ENCODE data around the gene GPR137. TPM values are rescaled to one million over a fixed set of nuclear protein-coding genes. Genes with fewer than 3 reads are reported as not detected.

GPR137 gene
- total RNA-seq, 1 donor: 10.8 TPM

DNA sequence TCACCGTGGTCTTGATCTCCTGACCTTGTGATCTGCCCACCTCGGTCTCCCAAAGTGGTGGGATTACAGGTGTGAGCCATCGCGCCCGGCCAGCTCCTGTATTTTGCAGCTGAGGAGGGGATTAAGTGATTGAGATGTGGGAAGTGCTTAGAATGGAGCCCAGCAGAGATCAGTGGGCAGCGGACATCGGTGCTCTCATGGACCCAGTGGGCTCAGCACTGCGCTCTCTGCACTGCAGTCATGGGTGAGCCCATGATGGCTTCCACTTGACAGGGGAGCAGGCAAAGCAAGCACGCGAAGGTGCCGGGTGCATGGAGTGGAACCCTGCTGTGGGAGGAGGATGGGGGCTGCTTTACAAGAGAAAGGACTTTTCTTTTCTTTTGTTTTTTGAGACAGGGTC, 45.2 kb downstream of the GPR137 start:
- no peak for DNase-seq (ENCODE audit: low read depth)
- H3K4me3 ChIP-seq (ENCODE audit: low read depth, low read length): no peak overlapping the region
- TF ChIP-seq, protein P1, sequence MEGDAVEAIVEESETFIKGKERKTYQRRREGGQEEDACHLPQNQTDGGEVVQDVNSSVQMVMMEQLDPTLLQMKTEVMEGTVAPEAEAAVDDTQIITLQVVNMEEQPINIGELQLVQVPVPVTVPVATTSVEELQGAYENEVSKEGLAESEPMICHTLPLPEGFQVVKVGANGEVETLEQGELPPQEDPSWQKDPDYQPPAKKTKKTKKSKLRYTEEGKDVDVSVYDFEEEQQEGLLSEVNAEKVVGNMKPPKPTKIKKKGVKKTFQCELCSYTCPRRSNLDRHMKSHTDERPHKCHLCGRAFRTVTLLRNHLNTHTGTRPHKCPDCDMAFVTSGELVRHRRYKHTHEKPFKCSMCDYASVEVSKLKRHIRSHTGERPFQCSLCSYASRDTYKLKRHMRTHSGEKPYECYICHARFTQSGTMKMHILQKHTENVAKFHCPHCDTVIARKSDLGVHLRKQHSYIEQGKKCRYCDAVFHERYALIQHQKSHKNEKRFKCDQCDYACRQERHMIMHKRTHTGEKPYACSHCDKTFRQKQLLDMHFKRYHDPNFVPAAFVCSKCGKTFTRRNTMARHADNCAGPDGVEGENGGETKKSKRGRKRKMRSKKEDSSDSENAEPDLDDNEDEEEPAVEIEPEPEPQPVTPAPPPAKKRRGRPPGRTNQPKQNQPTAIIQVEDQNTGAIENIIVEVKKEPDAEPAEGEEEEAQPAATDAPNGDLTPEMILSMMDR (IDR thresholded peaks at IDR 0.05; ENCODE audit: insufficient read depth, low read depth, low read length): no peak

GRCh38 chr11:64331569-64332371, 46.1 kb downstream of the GPR137 start:
- TF ChIP-seq, protein P1 (IDR thresholded peaks at IDR 0.05; ENCODE audit: insufficient read depth, low read depth, low read length): peak; percentile 78
- peak; percentile 91 for DNase-seq (ENCODE audit: low read depth)
- no peak overlapping the region for H3K4me3 ChIP-seq (ENCODE audit: low read depth, low read length)

DNA sequence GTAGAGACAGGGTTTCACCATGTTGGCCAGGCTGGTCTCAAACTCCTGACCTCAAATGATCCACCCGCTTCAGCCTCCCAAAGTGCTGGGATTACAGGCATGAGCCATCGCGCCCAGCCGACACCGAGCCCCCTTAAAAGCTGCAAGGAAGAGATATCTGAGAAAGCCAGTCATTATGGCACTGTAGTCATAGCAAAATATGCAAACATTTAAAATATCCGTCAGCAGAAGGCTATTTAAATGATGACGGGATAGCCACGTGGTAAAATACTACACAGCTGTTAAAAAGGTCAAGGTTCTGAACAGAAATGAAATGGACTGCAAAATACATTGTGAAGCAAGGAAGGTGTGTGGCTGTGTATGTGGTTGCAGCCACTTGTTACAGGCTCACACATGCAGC, 47.9 kb downstream of the GPR137 start:
- TF ChIP-seq, protein P1 (IDR thresholded peaks at IDR 0.05; ENCODE audit: insufficient read depth, low read depth, low read length): no peak
- no peak for DNase-seq (ENCODE audit: low read depth)
- no peak overlapping the region for H3K4me3 ChIP-seq (ENCODE audit: low read depth, low read length)

- TF ChIP-seq, protein P1 (IDR thresholded peaks at IDR 0.05; ENCODE audit: insufficient read depth, low read depth, low read length): no peak
- peak; percentile 86 for DNase-seq (ENCODE audit: low read depth)
- no peak overlapping the region for H3K4me3 ChIP-seq (ENCODE audit: low read depth, low read length)
Measured at GRCh38 chr11:64334764-64335735, 49.4 kb downstream of the GPR137 start.

DNA sequence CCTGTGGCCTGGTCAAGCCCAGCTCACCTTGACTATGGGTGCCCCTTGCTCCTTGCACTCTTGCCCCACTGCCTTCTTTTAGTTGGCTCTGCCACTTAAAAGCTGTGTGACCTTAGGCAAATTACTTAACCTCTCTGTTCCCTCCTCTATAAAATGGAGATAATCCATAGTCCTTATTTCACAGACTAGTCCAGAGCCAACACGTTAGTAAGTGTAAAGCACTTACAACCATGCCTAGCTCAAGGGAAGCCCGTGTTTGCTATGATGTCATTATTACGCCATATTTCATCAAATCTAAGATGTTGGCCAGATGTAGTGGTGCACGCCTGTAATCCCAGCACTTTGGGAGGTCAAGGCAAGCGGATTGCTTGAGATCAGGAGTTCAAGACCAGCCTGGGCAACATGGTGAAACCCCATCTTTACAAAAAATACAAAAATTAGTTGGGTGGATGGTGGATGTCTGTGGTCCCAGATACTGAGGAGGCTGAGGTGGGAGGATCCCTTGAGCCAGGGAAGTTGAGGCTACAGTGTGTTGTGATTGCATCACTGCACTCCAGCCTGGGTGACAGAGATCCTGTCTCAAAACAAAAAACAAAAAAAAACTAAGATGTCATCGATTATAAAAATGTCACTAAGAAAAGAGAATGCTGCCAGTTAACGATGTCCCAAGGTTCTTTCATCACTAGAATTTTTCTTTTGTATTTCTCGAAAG, 52.0 kb downstream of the GPR137 start:
- peak; percentile 42 for DNase-seq (ENCODE audit: low read depth)
- TF ChIP-seq, protein P1 (IDR thresholded peaks at IDR 0.05; ENCODE audit: insufficient read depth, low read depth, low read length): no peak

DNA sequence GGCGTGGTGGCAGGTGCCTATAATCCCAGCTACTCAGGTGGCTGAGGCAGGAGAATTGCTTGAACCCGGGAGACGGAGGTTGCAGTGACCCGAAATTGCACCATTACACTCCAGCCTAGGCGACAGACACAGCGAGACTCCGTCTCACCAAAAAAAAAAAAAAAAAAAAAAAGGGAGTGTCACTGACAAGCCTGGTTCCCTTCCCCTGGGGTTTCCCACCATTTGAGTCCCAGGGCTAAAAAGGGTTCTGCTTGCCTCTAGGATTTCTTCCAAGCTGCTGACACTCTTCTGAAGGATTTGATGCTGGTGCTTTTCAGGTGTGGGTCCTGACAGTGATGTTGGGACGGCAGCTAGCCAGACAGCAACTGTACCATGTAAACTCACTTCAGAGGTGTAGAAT, 53.1 kb downstream of the GPR137 start:
- no peak for DNase-seq (ENCODE audit: low read depth)
- TF ChIP-seq, protein P1 (IDR thresholded peaks at IDR 0.05; ENCODE audit: insufficient read depth, low read depth, low read length): no peak
- H3K4me3 ChIP-seq (ENCODE audit: low read depth, low read length): no peak overlapping the region

More for the DNA sequence above, 52.0 kb downstream of the GPR137 start:
- H3K4me3 ChIP-seq (ENCODE audit: low read depth, low read length): no peak overlapping the region

Data from fibroblast of villous mesenchyme (primary cell).